EL (cell line): ENCODE data around the gene VPS37B.

ENCODE experiments used
- DNase-seq: peaks from one replicate; pipeline ENCODE4 v3.0.0-alpha.2; 2016

Gene VPS37B

GRCh38 chr12:122837306-122838265, 58.3 kb downstream of the VPS37B start:
- DNase-seq, result no peak

GRCh38 chr12:122836027-122836921, 59.6 kb downstream of the VPS37B start:
- DNase-seq, result peak; percentile 45

DNA sequence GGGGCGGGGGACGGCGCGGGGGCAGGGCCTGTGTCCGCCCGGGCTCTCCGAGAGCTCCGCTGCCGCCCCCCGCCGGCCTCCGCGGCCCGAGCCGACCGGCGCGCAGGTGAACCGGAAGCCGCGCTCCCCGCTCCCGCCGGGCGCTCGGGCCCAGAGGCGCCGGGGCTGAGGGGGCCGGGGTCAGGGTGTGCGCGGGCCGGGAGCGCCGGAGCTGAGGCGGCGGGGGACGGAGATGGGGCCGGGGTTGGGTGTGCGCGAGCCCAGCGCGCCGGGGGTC, 60.2 kb downstream of the VPS37B start:
- DNase-seq, result no peak

- DNase-seq, result peak; percentile 13
Observed at GRCh38 chr12:122834921-122835749, 60.8 kb downstream of the VPS37B start, which contains the start of gene HIP1R. HIP1R (plus strand) TSS chr12:122835457; CDS start chr12:122835551, 94 bp downstream.

DNA sequence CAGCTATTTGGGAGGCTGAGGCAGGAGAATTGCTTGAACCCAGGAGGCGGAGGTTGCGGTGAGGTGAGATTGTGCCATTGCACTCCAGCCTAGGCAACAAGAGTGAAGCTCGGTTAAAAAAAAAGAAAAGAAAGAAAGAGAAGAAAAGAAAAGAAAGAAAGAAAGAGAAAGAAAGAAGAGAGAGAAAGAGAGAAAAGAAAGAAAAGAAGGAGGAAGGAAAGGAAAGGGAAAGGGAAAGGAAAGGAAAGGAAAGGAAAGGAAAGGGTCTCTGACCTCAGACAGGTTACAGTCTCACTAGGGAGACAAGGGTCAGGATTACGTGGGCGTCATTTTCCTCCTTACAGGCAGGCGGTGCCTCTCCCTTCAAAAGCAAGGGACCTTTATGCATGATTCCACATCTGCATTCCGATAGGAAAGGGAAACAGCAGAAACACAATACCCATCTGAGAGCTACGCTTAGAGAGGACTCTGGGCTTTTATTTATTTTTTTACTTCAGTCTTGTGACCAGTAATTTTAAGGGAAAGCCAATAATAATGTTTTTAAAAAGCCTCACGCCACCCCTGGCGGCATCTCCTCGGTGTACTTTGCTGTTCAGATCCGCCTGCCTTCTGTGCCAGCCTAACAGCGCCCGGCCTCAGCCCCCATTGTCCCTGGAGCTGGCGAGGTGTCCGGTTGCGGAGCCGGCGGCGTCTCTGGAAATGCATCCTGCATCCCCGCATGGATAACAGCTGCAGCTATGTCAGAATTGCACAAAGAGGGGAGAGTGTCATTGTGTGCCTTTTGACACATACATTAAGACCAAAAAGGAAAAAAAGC, 61.6 kb downstream of the VPS37B start:
- peak; percentile 55 for DNase-seq

DNA sequence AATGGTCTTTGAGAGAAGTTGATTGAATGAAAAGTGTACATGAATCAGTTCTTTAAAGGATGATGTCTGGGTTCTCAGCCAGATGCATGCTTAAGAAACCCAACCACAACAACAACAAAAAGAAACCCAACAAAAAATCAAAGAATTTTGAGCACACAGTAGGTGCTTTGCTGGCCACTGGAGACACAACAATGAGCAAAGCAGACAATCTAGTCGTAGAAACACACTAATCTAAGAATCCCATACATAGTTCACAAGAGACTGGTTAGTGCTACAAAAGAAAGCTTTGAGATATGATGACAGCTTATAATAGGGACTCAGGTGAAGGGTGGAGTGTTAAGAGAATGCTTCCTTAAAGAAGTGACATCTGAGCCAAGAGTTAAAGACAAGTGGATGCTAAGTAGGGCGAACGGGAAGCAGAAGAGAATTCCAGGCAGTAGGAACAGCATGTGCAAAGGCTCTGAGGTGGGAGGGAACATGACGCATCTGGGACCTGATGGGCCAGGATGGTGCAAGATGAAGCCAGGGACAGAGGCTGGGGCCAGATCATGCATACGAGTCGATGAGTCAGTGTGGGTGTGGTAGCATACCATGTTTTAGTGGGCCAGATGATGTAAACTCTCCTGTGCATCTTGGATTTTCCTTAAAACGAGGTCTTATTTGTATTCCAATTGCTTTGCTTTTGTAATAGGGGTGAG, 65.3 kb downstream of the VPS37B start:
- peak; percentile 89 for DNase-seq

DNA sequence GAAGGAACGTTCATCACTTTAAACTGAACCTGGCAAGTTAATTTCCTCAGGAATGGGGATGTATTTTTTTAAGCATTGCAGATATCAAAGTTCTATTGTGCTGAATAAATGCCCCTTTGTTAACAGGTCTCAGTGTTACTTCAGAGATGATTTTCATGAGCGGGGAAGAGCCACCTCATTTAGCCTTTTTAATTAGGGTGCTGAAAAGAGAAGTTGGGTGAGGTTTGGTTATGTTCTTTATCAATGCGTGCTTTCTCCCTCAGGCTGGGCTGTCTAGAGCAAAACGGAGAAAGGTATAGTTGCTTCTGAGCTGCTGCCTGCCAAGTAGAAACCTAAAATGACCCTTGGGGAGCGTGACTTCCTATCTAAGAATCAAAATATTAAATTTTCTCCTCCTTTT, 68.7 kb downstream of the VPS37B start:
- no peak for DNase-seq

DNA sequence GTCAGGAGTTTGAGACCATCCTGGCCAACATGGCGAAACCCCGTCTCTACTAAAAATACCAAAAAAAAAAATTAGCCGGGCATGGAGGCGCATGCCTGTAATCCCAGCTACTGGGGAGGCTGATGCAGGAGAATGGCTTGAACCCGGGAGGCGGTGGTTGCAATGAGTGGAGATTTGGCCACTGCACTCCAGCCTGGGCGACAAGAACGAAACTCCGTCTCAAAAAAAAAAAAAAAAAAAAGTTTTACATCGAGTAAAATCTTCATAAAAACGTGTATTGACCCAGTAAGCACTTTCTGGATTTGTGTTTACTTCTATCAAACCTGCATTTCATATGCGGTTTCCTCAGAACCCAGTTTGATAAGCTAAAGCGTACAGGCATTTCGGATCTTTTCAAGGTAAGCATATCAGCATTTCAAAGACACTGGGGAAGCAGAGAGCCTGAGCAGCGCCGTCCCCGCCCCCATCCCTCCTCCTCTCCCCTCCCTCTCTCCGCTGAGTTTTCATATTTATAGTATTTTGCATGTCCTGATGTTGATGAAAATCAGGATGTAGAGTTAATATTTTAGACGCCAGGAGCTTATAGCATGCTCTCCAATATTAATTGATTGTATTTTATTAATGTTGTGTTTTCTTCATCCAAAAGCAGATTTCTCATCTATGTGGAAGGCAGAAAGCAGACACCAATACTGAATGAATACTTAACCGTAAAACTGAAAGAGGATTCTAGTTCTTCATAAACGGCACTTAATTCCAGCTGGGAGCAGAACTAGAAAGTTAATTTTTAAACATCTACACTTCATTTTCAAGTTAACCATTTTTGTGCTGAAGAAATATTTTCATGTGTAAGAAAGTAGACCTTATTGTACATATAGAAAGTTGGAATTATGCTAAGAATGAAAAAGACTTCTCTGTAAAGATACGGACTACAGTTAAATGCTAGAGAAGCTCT, 69.9 kb downstream of the VPS37B start:
- DNase-seq, result no peak

GRCh38 chr12:122823429-122823828, 72.5 kb downstream of the VPS37B start:
- DNase-seq, result no peak

- DNase-seq, result no peak
Observed at GRCh38 chr12:122820838-122821271, 75.1 kb downstream of the VPS37B start.

DNA sequence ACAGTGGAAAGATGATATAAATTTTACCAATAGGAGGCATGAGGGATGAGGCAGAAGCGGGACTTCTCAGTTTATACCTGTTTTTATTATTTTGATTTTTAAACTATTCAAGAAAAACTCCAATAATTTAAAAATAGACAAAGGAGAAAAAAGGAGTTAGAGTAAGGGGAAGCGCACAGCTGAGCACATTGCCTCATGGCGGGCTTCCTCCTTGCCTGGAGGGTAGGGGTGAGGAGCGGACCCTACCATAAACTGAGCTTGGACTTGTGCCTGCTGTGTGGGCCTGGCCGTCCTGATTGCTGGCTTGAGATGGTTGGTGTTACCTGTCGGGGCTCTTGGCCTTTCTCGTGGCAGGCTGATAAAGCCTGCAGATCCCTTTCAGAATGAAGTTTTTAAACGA, 75.8 kb downstream of the VPS37B start:
- DNase-seq, result no peak

DNA sequence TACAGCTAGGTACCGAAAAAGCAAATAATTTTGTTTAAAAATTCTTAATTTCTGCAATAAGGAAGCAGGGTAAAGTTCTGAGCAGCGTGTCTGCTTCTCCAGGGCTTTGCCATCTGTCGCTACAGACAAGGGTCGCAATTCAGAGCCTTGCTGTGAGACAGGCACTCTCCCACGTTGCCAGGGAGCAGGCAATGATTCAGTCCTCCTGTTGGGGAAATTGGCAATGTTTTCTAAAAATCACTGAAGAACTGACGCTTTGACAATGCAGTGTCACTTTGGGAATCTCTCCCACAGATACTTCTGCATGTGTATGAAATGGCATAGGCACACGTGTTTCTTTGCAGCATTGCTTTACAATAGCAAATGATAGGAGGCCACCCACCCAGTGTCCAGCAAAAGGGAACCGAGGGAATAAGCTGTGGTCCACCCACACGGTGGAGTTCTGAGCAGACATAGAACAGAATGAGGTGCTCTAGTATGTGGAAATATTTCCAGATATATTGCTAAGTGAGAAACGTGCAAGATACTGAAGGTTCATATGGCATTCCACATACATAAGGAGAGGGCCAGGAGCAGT, 76.6 kb downstream of the VPS37B start:
- no peak for DNase-seq
